Prostate gland (tissue), 2 donors: ENCODE data around the gene RNGTT.

Experiments used
- CTCF ChIP-seq, 4 experiments: fragments of 200-600 bp in 2 of 4; fragments of 450-650 bp in 2 of 4; sonication (generic) in 2 of 4; IDR thresholded peaks; 1 replicate in 3 of 4; 2 replicates in 1 of 4; pipeline ENCODE4 v1.5.1; 2016 to 2019; ENCODE audit warnings: antibody characterized with exemption in 4 of 4, mild to moderate bottlenecking in 2 of 4, moderate library complexity in 2 of 4
- POLR2A ChIP-seq: fragments of 450-650 bp; IDR thresholded peaks from one replicate; pipeline ENCODE4 v1.6.1; 2016; ENCODE audit warnings: antibody characterized with exemption, mild to moderate bottlenecking
- POLR2AphosphoS5 ChIP-seq: sonication (generic); formaldehyde crosslinking; IDR thresholded peaks from one replicate; pipeline ENCODE4 v1.6.1; 2017; ENCODE audit warnings: antibody characterized with exemption

GRCh38 chr6:88890394-88890793 lies 73.0 kb downstream of the RNGTT start:
- TF ChIP-seq POLR2A = no peak
- no peak for TF ChIP-seq CTCF (IDR thresholded peaks at IDR 0.05)
- TF ChIP-seq POLR2AphosphoS5 = no peak
